ENCODE results near the gene TIGD7.

TIGD7 gene

DNA sequence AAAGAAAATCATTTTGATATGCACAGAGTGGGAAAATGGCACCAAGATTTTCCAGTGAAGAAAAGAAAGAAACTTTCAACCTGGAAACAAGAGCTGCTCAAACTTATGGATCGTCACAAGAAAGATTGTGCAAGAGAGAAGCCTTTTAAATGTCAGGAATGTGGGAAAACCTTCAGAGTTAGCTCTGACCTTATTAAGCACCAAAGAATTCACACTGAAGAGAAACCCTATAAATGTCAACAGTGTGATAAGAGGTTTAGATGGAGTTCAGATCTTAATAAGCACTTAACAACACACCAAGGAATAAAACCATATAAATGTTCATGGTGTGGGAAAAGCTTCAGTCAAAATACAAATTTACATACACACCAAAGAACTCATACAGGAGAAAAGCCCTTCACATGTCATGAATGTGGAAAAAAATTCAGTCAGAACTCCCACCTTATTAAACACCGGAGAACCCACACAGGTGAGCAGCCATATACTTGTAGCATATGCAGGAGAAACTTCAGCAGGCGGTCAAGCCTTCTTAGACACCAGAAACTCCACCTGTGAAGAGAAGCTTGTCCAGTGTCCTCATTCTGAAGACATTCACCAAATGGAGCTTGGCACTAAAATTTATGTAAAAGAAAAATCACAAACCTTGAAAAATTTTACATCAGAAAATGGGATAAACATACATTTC, 12.2 kb upstream of the TIGD7 start:
- Histone ChIP-seq H3K27ac (ENCODE audit: low read depth, low read length) (no peak overlapping the region), H3K9ac (ENCODE audit: low read length in 5 of 5) (no peak overlapping the region), H3K4me1 (ENCODE audit: control insufficient read depth in 5 of 5, insufficient read depth in 5 of 5, low read length in 5 of 5) (no peaks in the 10 kb centered on the region), H3K27me3 (ENCODE audit: control insufficient read depth in 5 of 5, insufficient read depth in 4 of 5, low read length in 5 of 5) (no peaks in the 10 kb centered on the region), H3K4me3 (ENCODE audit: low read depth in 1 of 5, low read length in 5 of 5) (peak overlapping the region; percentile 19 to 56 (median 52)), H3K36me3 (ENCODE audit: control insufficient read depth in 5 of 5, insufficient read depth in 5 of 5, low read length in 5 of 5) (peaks cover 33 to 48% (median 41%) of the 10 kb centered on the region in 5 donors), H3K9me3 (ENCODE audit: control insufficient read depth in 5 of 5, low read length in 5 of 5) (peaks cover 58 to 100% (median 93%) of the 10 kb centered on the region in 5 donors)

DNA sequence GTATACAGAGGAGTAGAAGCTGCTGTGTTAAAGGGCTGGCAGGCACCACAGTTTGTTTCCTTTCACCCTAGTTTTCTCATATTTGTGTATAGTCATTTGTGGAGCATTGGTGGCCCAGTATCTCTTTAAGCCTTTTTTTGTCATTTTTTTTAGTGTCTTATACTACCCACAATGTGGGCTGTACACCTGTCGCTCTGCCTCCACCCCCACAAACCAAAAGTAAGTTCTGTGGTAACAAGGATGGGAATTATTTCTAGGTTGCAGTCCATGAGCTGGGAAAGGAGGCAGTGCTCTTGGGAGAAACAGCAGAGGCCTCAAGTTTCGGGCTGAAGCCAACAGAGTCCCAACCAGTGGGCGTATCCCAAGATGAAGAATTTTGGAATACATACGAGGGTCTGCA, 6.3 kb upstream of the TIGD7 start:
- Histone ChIP-seq H3K9ac (ENCODE audit: low read length in 5 of 5) (no peak overlapping the region), H3K9me3 (ENCODE audit: control insufficient read depth in 5 of 5, low read length in 5 of 5) (peaks cover 45 to 97% (median 86%) of the 10 kb centered on the region in 5 donors), H3K4me1 (ENCODE audit: control insufficient read depth in 5 of 5, insufficient read depth in 5 of 5, low read length in 5 of 5) (peaks cover 0 to 1% (median 0%) of the 10 kb centered on the region in 5 donors), H3K27me3 (ENCODE audit: control insufficient read depth in 5 of 5, insufficient read depth in 4 of 5, low read length in 5 of 5) (no peaks in the 10 kb centered on the region), H3K36me3 (ENCODE audit: control insufficient read depth in 5 of 5, insufficient read depth in 5 of 5, low read length in 5 of 5) (peaks cover 19 to 52% (median 40%) of the 10 kb centered on the region in 5 donors), H3K4me3 (ENCODE audit: low read depth in 1 of 5, low read length in 5 of 5) (peak overlapping the region in 1 of 5 donors; percentile 17), H3K27ac (ENCODE audit: low read depth, low read length) (no peak overlapping the region)

DNA sequence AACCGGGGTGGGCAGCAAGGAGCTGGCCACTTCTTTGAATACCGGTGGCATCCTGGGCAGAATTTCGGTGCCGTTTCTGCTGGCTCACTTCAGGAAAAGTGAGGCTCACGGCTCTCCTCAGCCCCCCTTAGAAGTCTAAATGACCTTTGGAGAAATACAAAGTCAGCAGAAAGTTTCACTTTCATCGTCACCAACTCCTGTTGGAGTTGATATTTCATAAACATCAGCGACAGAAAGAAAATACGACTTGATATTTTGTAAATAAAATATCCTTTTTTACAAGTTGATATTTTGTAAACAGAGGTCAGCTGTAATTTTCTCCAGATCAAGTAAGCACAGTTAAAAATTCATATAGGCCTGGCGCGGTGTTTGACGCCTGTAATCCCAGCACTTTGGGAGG, 848 bp upstream of the TIGD7 start:
- peaks cover 17 to 63% (median 48%) of the 10 kb centered on the region in 5 donors for H3K9me3 ChIP-seq (ENCODE audit: control insufficient read depth in 5 of 5, low read length in 5 of 5)
- peak overlapping the region; percentile 84 for H3K27ac ChIP-seq (ENCODE audit: low read depth, low read length)
- peaks cover 0 to 24% (median 19%) of the 10 kb centered on the region in 5 donors for H3K4me1 ChIP-seq (ENCODE audit: control insufficient read depth in 5 of 5, insufficient read depth in 5 of 5, low read length in 5 of 5)
- H3K9ac ChIP-seq (ENCODE audit: low read length in 5 of 5): peak overlapping the region in 4 of 5 donors; percentile 79 to 94 (median 89)
- no peaks in the 10 kb centered on the region for H3K27me3 ChIP-seq (ENCODE audit: control insufficient read depth in 5 of 5, insufficient read depth in 4 of 5, low read length in 5 of 5)
- peak overlapping the region; percentile 80 to 93 (median 91) for H3K4me3 ChIP-seq (ENCODE audit: low read depth in 1 of 5, low read length in 5 of 5)
- peaks cover 9 to 26% (median 14%) of the 10 kb centered on the region in 5 donors for H3K36me3 ChIP-seq (ENCODE audit: control insufficient read depth in 5 of 5, insufficient read depth in 5 of 5, low read length in 5 of 5)

DNA sequence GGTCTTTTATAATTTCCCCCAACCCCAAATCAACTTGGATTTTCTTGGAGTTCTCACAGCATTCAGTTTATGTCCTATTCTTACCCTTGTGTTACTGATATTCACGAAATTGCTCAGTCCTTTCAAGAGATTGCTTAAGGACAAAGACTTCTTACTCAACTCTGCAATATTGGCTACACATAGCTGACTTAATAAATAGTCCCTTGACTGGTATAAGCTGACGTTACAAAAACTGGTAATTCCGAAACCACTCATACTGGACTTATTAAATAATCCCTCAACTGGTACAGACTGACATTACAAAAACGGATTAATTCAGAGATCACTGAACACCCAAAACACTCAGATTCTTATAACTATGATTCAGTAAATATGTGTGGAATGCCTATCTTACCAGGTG, 860 bp downstream of the TIGD7 start:
- peaks cover 18 to 39% (median 24%) of the 10 kb centered on the region in 5 donors for H3K36me3 ChIP-seq (ENCODE audit: control insufficient read depth in 5 of 5, insufficient read depth in 5 of 5, low read length in 5 of 5)
- no peaks in the 10 kb centered on the region for H3K27me3 ChIP-seq (ENCODE audit: control insufficient read depth in 5 of 5, insufficient read depth in 4 of 5, low read length in 5 of 5)
- H3K9me3 ChIP-seq (ENCODE audit: control insufficient read depth in 5 of 5, low read length in 5 of 5): peaks cover 28 to 63% (median 49%) of the 10 kb centered on the region in 5 donors
- H3K27ac ChIP-seq (ENCODE audit: low read depth, low read length): no peak overlapping the region
- H3K4me3 ChIP-seq (ENCODE audit: low read depth in 1 of 5, low read length in 5 of 5): peak overlapping the region; percentile 77 to 93 (median 91)
- H3K4me1 ChIP-seq (ENCODE audit: control insufficient read depth in 5 of 5, insufficient read depth in 5 of 5, low read length in 5 of 5): peaks cover 0 to 24% (median 19%) of the 10 kb centered on the region in 5 donors
- peak overlapping the region in 4 of 5 donors; percentile 79 to 94 (median 89) for H3K9ac ChIP-seq (ENCODE audit: low read length in 5 of 5)

DNA sequence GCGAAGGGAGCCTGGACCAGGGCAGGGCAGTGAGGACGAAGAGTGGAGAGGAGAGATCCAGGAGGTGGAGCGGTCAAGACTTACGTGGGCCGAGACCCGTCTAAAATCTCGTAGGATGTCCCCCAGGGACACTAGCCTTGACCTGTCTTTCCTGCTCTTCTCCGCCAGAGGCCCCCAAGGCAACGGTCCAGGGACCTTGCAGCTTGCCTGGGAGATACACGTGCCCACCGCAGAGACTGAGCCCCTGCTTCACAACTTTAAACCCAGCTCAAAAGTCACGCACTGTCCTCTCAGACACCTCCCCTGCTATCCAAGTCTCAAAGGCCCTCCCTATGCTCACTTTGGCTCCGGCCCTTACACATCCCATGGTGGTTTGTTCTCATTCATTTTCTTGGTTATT, 9.4 kb downstream of the TIGD7 start:
- Histone ChIP-seq H3K4me3 (ENCODE audit: low read depth in 1 of 5, low read length in 5 of 5) (peak overlapping the region in 3 of 5 donors; percentile 2 to 43 (median 34)), H3K4me1 (ENCODE audit: control insufficient read depth in 5 of 5, insufficient read depth in 5 of 5, low read length in 5 of 5) (peaks cover 0 to 7% (median 4%) of the 10 kb centered on the region in 5 donors), H3K36me3 (ENCODE audit: control insufficient read depth in 5 of 5, insufficient read depth in 5 of 5, low read length in 5 of 5) (peaks cover 20 to 36% (median 25%) of the 10 kb centered on the region in 5 donors), H3K27ac (ENCODE audit: low read depth, low read length) (no peak overlapping the region), H3K9me3 (ENCODE audit: control insufficient read depth in 5 of 5, low read length in 5 of 5) (peaks cover 55 to 83% (median 75%) of the 10 kb centered on the region in 5 donors), H3K27me3 (ENCODE audit: control insufficient read depth in 5 of 5, insufficient read depth in 4 of 5, low read length in 5 of 5) (no peaks in the 10 kb centered on the region), H3K9ac (ENCODE audit: low read length in 5 of 5) (no peak overlapping the region)

DNA sequence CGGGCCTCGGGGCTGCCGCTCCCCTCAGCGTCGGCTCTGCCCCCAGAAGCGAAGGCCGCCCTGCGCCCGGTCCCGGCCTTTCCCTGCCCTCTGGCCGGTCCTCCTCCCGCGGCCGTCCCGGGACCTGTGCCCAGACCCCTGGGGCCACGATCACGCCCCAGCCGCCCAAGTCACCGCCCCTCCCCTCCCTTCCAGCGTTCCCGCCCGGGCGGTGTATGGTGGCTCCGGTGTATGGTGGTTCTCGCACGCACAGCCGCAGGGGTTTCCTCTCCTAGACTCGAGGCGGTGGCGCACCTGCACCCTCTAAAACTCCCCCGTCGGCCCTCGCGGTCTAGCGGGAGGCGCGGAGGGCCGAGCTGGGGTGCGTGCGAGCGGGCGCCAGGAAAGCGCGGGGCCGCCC, 10.0 kb downstream of the TIGD7 start:
- no peak overlapping the region for H3K27ac ChIP-seq (ENCODE audit: low read depth, low read length)
- H3K36me3 ChIP-seq (ENCODE audit: control insufficient read depth in 5 of 5, insufficient read depth in 5 of 5, low read length in 5 of 5): peaks cover 20 to 39% (median 30%) of the 10 kb centered on the region in 5 donors
- H3K9me3 ChIP-seq (ENCODE audit: control insufficient read depth in 5 of 5, low read length in 5 of 5): peaks cover 56 to 83% (median 76%) of the 10 kb centered on the region in 5 donors
- peaks cover 0 to 7% (median 4%) of the 10 kb centered on the region in 5 donors for H3K4me1 ChIP-seq (ENCODE audit: control insufficient read depth in 5 of 5, insufficient read depth in 5 of 5, low read length in 5 of 5)
- H3K9ac ChIP-seq (ENCODE audit: low read length in 5 of 5): no peak overlapping the region
- H3K4me3 ChIP-seq (ENCODE audit: low read depth in 1 of 5, low read length in 5 of 5): peak overlapping the region in 3 of 5 donors; percentile 17 to 51 (median 34)
- H3K27me3 ChIP-seq (ENCODE audit: control insufficient read depth in 5 of 5, insufficient read depth in 4 of 5, low read length in 5 of 5): no peaks in the 10 kb centered on the region

DNA sequence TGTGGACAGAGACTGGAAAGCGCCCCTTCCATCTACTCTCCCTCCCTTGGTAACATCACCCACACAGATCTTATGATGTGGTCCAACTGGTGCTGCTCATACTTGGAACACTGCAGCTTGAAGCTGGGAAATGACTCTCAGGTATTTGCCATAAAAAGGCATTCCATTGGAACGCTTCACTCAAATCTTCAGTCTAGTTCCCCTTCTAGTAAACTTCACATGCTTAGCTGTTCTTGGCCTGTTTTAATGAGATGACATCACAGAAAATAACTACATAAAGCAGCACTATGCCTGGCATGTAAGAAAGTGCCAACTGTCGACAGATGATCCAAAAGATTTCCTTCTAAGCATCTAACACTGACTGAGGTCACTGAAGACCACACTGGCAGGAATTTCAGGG, 12.6 kb downstream of the TIGD7 start:
- H3K36me3 ChIP-seq (ENCODE audit: control insufficient read depth in 5 of 5, insufficient read depth in 5 of 5, low read length in 5 of 5): peaks cover 12 to 54% (median 46%) of the 10 kb centered on the region in 5 donors
- no peak overlapping the region for H3K9ac ChIP-seq (ENCODE audit: low read length in 5 of 5)
- peak overlapping the region in 4 of 5 donors; percentile 9 to 40 (median 12) for H3K4me3 ChIP-seq (ENCODE audit: low read depth in 1 of 5, low read length in 5 of 5)
- no peak overlapping the region for H3K27ac ChIP-seq (ENCODE audit: low read depth, low read length)
- H3K4me1 ChIP-seq (ENCODE audit: control insufficient read depth in 5 of 5, insufficient read depth in 5 of 5, low read length in 5 of 5): peaks cover 0 to 7% (median 4%) of the 10 kb centered on the region in 5 donors
- H3K9me3 ChIP-seq (ENCODE audit: control insufficient read depth in 5 of 5, low read length in 5 of 5): peaks cover 63 to 82% (median 78%) of the 10 kb centered on the region in 5 donors
- no peaks in the 10 kb centered on the region for H3K27me3 ChIP-seq (ENCODE audit: control insufficient read depth in 5 of 5, insufficient read depth in 4 of 5, low read length in 5 of 5)

DNA sequence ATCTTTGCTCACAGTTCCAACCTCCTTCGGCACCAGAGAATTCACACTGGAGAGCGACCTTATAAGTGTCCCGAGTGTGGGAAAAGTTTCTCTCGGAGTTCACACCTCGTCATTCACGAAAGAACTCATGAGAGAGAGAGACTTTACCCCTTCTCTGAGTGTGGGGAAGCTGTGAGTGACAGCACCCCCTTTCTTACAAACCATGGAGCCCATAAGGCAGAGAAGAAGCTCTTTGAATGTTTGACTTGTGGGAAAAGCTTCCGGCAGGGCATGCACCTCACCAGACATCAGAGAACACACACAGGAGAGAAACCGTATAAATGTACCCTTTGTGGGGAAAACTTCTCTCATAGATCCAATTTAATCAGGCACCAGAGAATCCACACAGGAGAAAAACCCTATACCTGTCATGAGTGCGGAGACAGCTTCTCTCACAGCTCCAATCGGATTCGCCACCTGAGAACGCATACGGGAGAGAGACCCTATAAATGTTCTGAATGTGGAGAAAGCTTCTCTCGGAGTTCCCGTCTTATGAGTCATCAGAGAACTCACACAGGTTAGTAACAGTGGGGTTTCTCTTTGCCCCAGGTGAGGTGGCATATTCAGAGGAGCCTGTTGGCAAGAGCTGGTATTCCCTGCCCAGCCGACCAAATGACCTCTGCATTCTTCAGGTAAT, 15.1 kb downstream of the TIGD7 start:
- Histone ChIP-seq H3K9me3 (ENCODE audit: control insufficient read depth in 5 of 5, low read length in 5 of 5) (peaks cover 56 to 85% (median 74%) of the 10 kb centered on the region in 5 donors), H3K36me3 (ENCODE audit: control insufficient read depth in 5 of 5, insufficient read depth in 5 of 5, low read length in 5 of 5) (peaks cover 18 to 71% (median 63%) of the 10 kb centered on the region in 5 donors), H3K27ac (ENCODE audit: low read depth, low read length) (no peak overlapping the region), H3K27me3 (ENCODE audit: control insufficient read depth in 5 of 5, insufficient read depth in 4 of 5, low read length in 5 of 5) (no peaks in the 10 kb centered on the region), H3K9ac (ENCODE audit: low read length in 5 of 5) (no peak overlapping the region), H3K4me3 (ENCODE audit: low read depth in 1 of 5, low read length in 5 of 5) (peak overlapping the region; percentile 14 to 59 (median 45)), H3K4me1 (ENCODE audit: control insufficient read depth in 5 of 5, insufficient read depth in 5 of 5, low read length in 5 of 5) (peaks cover 0 to 11% (median 8%) of the 10 kb centered on the region in 5 donors)

DNA sequence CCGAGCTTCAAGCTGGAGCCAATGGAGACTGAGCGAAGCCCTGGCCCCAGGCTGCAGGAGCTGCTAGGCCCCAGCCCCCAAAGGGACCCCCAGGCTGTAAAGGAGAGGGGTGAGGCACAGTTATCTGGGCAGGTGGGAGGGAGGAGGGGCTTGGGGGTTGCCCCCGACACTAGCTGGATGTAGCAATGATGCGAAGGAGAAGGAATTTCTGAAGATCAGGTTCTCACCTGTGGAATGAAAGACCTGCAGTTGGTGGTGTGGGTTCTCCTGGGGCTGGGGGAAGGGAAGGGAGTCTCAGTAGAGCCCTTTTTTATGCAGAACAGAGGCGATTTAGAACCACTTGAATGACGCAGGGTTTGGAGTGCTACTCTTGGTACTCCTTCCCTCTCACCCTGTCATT, 20.1 kb downstream of the TIGD7 start:
- H3K9me3 ChIP-seq (ENCODE audit: control insufficient read depth in 5 of 5, low read length in 5 of 5): peaks cover 18 to 46% (median 26%) of the 10 kb centered on the region in 5 donors
- peak overlapping the region; percentile 75 to 94 (median 89) for H3K4me3 ChIP-seq (ENCODE audit: low read depth in 1 of 5, low read length in 5 of 5)

More for the DNA sequence above, 20.1 kb downstream of the TIGD7 start:
- Histone ChIP-seq H3K27ac (ENCODE audit: low read depth, low read length) (no peak overlapping the region), H3K36me3 (ENCODE audit: control insufficient read depth in 5 of 5, insufficient read depth in 5 of 5, low read length in 5 of 5) (peaks cover 10 to 41% (median 39%) of the 10 kb centered on the region in 5 donors), H3K4me1 (ENCODE audit: control insufficient read depth in 5 of 5, insufficient read depth in 5 of 5, low read length in 5 of 5) (peaks cover 10 to 36% (median 27%) of the 10 kb centered on the region in 5 donors), H3K9ac (ENCODE audit: low read length in 5 of 5) (no peak overlapping the region), H3K27me3 (ENCODE audit: control insufficient read depth in 5 of 5, insufficient read depth in 4 of 5, low read length in 5 of 5) (no peaks in the 10 kb centered on the region)

Measured in subcutaneous abdominal adipose tissue (tissue), 5 donors.